Right hindlimb (tissue), 1 donor: ENCODE measurements around the gene TNS3.

Source experiments
- DNase-seq: peaks from one replicate; pipeline ENCODE4 v3.0.0-alpha.2; 2018

TNS3 gene

GRCh38 chr7:47518827-47519226 is 63.1 kb downstream of the TNS3 start:
- peak; percentile 12 for DNase-seq

DNA sequence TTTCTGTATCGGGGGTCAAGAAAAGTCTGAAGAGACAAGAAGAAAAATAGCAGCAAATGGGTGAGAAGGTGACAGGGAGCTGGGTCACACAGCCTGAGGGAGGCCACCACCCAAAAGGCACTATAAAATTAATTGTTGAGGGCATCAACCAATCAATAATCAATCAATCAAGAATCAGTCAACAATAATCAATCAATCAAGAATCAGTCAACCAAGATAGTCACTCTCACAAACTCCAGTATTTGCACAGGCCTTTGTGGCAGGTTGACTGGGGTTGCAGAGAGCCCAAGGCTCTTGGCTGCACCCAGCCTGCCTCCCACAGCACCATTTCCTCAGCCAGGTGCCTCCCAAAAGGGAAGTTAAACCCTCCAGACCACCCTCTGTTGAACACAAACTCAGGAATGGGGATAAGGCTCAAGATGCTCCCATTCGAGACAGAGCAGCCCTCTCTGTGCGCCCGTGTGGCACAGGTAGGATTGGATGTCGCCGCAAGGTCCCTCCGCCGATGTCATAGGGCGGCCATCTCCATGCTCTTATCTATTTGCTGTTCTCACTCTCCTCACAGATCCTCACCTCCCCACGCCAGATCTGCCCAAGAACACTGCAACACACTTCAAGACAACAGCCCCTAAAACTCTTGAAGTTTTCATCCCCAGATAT is 64.0 kb downstream of the TNS3 start:
- peak; percentile 6 for DNase-seq

- DNase-seq, result peak; percentile 39
These were observed 64.8 kb downstream of the TNS3 start for GRCh38 chr7:47516985-47517600.

DNA sequence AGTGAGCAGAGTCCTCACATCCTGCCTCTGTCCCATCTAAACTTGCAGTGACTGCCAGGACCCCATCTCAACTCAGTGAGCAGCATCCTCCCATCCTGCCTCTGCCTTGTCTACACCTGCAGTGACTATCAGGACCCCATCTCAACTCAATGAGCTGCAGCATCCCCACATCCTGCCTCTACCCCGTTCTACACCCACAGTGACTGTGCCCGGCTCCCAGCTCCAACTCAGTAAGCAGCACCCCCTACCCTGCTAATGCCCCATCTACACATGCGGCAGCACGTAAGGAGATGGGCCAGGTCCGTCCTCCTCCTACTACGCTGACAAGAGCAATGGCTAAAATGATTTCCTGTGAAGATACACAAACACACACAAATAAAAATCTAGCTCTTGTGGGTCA is 65.5 kb downstream of the TNS3 start:
- peak; percentile 2 for DNase-seq

DNA sequence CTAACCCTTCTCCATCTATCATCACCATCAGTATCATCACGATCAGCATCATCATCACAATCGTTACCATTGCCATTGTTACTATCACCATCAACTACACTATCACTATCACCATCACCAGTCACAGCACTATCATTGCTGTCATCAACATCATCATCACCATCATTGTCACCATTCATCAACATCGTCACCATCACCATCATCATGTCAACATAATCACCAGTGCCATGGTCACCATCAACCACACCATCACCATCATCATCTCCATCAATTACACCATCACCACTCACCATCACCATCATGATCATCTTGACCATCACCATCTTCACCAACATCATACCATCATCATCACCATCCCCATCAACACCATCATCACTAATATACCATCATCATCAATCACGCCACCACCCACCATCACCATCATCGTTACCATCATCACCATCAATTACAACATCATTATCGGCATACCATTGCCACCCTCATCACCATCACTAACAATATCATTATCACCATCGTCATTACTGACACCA is 66.5 kb downstream of the TNS3 start:
- no peak for DNase-seq

- no peak for DNase-seq
These were observed 67.1 kb downstream of the TNS3 start for GRCh38 chr7:47514818-47515217.

DNA sequence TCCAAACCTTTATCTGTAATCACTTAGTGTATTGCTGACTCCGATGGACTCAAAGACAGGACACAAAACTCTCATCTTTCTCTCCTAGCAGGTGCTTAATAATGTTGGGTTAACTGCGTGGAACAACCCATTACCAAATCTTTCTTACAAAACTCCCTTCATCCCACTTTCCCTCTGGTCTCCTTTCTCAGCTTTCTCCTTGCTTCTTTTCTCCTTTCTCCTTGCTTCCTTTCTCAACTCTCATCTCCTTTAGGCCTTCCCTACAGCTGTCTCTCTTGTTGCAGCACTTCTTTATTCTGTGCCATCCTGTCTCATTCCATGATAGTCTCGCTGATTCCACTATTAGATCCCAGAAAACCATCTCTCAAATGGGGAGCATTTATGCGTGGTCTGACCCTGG is 67.5 kb downstream of the TNS3 start:
- no peak for DNase-seq

- DNase-seq, result peak; percentile 83
These were observed 68.1 kb downstream of the TNS3 start for GRCh38 chr7:47513741-47514241.

GRCh38 chr7:47512481-47513176 is 69.3 kb downstream of the TNS3 start:
- no peak for DNase-seq

DNA sequence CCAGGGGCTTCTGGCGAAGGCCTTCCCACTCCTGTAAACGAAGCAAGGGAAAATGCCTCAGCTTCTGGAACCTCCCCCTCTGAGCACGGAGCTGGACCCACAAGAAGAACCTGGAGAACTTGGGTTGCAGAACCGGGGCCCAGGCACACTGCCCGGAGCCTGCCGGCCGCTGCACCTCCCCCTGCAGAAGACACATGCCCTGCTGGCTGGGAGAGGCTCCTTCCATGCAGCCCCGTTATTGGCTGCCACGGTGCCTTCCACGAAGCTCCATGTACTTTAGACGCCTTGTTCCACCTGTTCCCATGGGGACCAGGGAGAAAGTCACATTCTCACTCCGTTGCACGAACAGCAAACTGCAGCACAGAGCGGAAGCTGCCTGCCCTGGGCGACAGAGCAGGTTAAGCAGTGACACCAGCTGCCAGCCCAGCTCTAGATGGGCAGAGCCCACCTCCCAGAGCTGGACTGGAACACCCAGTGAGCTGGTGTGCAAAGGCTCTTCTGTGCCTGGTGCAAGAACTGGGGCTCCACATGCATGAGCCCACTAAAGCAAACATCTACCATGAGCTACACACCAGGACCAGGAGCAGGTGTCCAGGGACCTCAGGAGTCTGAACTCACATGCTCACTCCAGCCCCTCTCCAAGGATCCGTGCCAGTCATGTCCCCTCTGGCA is 70.1 kb downstream of the TNS3 start:
- no peak for DNase-seq

- DNase-seq, result no peak
These were observed 71.1 kb downstream of the TNS3 start for GRCh38 chr7:47510786-47511185.

- peak; percentile 33 for DNase-seq
These were observed 71.7 kb downstream of the TNS3 start for GRCh38 chr7:47510192-47510591.

DNA sequence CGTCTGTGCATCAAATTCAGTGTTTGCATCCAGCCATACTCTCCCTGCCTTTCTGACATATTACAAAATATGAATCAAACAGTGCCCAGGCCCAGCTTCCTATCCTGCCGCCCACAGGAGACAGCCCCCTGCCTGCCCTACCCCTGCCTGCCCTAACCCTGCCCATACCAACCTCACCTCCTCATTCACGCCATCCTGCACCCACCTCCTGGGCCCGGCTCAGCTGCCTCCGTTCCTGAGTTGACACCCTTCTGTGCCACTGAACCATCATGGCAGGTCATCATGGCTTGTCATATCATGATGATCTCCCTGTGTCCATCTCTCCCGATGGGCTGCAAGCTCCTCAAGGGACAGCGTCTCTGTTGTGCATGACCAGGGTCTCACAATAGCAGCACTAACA is 72.3 kb downstream of the TNS3 start:
- DNase-seq, result no peak

DNA sequence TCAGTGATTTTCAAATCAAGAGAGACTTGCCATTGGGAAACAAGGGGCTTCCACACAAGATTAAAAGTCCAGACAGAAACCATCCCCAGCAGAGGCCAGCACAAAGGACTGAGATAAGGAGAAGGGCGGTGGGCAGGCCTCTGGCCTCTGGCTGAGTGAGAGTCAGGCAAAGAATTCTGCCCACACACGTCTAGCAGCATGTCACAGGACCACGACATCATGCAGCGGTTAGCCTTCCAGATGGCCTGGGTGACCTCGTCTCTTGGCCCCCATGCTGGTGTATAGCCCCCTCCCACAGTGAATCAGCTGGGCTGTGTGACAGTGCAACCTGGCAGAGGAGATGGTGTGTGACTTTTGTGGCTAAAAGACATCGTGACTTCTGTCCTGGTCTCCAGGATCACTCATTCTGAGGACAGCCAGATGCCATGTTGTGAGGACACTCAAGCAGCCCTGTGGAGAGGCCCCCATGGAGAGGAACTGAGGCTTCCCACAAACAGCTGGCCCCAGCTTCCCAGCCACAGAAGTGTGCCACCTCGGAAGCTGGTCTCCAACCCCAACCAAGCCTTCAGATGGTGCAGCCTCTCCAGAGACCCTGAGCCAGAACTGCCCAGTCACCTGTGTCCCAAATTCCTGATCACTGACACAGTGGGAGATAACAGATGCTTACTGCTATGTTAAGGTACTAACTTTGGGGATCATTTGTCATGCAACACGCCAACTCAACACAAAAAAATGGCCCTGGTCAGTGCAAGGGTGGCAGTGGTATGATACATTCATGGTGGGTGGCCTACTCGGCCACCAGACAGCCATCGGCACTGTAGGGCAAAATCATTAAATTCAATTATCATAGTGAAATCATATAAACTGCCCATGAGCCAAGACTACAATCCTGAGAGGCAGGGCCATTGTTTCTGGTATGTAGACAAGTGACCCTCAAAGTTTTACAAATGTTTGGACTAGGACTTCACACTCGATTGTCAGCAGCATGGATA is 73.2 kb downstream of the TNS3 start:
- peak; percentile 13 for DNase-seq

DNA sequence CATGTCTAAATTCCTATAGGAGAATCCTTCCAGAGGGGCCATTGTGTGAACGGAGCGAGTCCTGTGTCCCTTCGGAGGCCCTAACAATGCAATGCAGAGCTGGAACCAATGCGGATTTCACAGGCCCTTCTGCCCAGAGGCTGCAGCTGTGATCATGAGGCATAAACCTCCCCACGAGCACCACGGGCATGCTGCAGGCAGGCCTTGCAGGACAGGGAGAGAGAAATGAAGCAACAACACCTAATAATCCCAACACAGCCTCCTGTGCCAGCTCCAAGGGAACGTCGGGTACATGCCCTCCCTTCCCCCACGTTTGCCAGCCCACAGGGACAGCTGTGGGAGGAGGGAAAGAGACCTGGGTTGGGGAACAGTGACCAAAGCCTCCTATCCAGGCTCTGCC is 74.4 kb downstream of the TNS3 start:
- DNase-seq, result peak; percentile 76

GRCh38 chr7:47506382-47507339 is 75.2 kb downstream of the TNS3 start:
- DNase-seq, result peak; percentile 81

DNA sequence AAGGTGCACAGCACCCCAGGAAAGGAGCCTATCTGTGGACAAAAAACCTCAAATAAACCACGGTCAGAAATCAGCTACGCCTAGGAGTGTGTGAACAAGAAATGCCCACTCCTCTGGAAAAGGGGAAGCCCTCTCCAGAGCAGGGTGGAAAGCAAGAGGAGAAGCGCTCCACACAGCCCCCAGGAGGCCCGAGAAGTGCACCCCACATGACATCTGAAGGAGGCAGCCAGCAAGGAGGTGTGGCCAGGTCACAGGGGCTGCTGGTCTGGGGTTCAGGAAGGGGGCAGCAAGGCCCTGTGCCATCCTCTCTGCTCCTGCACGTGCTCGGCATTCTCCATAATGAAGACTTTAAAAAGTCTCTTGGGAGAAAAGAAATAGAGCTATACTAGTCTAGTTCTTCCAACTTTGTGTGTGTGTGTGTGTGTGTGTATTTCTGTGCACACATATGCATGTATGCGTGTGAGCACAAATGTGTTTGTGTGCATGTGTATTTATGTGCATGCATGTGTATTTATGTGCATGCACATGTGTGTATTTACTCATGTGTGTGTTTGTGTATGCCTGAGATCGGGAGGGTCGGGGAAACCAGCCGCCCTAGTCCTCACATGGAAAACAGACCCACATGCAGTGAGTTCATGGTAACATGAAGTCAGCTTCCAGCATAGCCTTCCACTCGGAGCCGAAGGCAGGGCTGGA is 76.5 kb downstream of the TNS3 start:
- peak; percentile 24 for DNase-seq

DNA sequence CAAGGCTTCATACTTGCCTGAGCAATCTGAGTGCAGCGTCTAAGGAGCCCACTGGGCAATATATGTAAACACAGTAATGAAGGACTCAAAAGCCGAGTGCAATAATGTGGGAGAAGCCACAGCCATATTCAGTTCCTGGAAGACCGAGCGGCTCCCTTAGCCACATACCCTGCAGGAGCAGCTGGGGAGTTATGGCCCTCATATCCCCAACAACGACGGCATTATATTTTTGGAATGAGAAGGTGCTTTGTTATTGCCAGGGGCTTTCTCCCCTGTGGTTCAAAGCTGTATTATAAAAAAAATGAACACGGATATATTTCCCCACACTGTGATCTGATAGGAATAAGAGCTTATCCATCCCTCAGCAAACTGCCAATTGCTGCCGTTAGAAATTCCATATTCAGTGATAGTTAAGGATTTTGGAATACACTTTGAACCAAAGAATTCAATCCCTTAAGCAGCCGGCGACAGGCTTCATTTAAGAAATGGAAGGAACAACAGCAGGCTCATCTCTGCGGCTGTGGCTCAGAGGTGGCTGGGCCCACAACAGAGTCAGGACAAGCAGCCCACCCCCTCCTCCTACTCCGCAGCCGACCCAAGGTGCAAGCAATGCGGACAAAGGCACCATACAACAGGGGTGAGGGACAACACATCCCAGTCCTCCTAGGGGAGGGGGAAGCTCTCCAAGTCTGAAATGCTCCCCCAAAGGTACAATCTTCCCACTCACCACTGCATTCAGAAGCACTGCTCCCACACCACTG is 77.2 kb downstream of the TNS3 start:
- peak; percentile 35 for DNase-seq

DNA sequence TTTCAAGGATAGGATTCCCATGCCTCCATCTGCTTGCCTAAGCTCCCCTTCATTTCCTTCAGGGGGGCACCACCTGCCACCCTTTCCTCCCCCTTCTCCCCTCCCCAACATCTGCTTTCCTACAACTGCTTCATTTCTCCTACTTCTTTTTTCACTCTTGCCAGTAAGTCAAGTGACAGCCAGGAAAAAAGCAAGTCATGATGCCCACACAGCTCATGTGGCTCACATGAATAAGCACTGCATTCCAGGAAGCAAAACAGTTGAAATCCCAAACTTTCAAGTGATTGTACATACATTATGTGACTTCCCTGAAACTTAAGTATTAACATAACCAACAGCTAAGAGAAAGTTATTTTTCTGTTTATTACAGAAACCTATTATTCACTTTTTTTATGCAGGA is 78.6 kb downstream of the TNS3 start:
- peak; percentile 41 for DNase-seq
